NCI-H2029 treated with DMSO at 0.1 percent for 48 hours (cell line): ENCODE measurements around the gene KRT4.

Source experiments
- DNase-seq: peaks from one replicate; lab custom pipeline; 2025; lab: John Stamatoyannopoulos, UW

Gene KRT4

DNA sequence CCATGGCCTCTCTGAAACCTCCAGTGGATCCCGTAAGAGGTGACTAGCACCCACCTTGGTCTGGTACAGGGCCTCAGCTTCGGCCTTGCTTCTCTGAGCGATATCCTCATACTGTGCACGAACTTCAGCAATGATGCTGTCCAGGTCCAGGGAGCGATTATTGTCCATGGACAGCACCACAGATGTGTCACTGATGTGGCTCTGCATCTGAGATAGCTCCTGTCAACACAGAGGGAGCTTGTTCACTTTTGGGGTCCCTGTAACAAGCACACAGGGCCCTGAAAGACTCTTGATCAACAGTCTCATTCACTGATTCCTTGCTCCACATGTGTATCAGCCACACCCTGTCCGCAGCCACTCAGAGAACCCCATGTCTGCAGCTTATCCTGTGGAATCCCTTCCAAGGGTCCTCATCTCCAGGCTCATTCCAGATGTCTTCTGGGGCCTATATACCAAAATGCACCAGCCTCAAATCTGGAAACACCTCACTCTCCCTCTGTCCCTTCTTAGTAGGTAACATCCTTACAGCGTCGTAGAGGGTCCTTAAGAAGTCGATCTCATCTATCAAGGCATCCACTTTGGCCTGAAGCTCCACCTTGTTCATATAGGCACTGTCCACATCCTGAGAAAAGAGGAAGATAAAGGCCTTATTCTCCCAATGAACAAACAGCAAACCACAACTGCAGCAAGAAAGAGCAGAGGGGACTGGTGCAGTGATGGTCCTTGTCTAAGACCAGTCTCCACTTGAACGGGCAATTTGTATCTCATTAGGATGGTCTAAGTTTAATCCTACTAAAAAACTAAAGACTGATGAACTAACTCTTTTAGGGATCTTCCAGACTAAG lies 21.5 kb downstream of the KRT4 start:
- DNase-seq = no peak

DNA sequence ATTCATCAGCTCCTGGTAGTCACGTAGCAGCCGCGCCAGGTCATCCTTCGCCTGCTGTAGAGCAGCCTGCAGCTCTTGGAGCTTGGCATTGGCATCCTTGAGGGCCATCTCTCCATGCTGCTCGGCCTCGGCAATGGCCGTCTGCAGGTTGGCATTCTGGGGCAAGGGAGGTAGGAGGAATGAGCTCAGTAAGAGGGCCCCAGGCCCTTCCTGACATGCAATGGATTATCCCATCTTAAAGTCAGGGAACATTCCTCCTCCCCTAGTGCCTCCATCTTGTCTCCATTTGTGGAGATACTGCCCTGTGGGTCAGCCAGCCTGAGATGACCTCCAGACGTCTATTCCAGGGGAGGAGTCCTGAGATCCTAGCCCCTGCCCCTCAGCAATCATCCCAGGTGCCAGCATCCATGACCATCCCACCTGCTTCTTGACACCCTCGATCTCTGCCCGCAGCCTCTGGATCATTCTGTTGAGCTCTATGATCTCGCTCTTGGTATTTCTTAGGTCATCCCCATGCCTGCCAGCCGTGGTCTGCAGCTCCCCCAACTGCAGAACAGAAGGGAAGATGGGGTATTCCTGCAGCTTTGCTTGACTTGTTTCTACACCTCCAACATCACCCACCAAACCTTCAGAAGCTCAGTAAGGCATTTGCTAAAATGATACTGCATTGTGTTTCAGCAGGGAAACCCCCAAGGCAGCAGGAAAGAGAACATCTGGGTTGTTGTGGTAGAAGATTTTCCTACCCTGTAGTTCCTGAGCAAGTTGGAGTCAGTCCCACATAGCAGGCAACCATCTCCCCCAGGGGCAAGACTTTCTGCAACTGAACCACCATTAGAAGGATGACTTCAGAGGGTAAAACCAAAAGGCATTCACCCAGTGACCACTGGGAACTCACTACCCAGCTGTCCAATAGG lies 22.4 kb downstream of the KRT4 start:
- no peak for DNase-seq

DNA sequence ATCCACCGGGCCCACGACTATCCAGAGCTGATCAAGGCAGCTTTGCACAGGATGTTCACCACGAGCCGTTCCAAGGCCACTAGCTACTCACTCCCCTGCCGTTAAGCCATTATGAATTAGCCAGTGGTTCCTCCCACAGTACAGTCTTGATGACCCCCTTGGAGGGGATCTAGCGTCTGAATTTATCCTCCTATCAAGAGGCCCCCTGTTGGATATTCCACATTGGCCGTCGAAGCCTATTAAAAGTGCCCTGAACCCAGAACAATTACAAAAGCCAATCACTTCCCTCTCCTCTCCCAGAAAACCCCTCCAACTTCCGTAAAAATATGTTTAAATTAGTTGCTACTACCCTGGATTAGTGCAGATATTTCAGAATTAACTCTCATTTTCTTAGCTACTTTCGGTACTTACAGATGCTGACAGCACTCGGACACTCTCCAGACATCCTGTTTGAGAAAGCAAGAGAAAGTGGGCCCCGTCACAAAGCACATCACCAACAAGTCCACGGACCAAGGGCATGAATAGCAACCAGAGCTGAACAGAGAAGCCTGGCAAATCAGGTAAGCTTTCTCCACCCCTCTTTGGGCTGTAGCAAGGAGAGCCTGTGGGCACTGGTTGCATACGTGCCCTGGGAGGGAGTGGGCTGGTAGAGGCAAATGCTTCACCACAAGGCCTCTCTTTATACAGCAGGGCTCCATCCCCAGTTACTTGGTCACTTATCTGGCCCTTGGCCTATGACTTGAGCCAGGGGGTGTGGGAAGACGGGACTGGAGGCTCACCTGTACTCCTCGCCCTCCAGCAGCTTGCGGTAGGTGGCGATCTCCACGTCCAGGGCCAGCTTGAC lies 23.3 kb downstream of the KRT4 start:
- no peak for DNase-seq

DNA sequence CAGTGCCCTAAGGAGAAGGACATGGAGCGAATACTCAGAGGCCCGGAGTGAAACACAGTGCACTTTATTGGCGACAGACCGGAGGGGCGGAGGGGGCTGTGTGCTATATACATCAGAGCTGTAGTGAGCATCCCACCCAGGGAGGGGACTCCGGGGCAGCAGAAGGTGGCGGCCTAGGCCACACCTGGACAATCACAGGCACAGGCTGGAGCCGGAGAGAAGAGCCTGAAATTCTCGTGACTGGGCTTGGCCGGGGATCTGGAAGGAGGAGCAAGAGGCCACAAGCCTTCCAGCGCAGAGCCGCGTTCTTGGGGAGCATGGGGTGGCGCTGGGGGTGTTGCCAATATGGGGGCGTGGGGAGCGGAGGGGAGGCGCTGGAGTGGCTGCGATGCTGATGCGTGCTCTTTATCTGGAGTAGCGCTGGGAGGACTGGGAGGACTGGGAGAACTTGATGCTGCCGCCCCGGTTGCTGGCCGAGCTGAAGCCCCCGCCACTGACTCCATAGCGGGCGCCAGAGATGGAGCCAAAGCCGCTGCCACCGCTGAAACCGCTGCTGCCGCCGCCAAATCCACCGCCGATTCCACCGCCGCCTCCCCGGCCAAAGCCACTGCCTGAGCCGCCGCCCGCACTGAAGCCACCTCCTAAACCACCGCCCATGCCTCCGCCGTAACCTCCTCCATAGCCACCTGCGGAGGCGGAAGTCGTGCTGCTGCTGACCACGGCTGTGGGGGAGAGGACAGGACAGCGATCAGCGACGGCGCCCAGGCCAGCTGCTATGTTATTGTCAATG lies 24.1 kb downstream of the KRT4 start:
- DNase-seq = no peak

DNA sequence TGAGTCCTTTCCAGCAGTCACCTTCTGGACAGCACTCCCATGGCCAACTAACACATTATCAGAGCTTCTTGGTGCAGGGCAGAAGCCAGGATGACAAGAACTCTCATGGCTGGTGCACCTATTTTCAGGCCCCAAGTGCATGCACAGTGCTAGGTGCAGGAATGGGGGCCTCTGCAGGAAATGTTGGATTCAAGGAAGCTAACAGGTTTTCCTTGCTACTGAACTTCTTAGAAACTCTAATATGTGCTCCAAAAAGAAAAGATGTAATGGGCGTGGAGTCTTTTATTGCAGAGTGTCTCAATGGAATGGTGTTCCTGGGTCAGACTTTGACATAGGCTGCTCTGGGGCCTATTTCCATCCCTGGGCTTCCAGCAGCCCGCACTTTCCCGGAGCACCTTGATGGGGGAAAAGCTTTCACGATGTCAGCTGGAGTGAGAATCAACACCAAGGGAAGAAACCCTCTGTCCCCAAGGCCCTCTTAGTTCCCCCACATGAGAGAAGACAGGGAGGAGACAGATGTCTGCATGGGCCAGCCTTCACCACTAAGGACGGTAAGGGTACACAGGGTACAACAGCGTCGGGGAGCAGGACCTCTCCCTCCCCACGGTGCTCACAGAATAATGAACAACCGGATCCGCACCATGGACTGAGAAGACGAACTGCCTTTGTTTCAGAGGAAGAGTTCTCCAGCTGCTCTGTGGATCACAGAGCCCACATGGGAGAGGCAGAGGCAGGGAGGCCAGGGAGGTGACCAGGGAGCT lies 24.9 kb downstream of the KRT4 start:
- DNase-seq = no peak

DNA sequence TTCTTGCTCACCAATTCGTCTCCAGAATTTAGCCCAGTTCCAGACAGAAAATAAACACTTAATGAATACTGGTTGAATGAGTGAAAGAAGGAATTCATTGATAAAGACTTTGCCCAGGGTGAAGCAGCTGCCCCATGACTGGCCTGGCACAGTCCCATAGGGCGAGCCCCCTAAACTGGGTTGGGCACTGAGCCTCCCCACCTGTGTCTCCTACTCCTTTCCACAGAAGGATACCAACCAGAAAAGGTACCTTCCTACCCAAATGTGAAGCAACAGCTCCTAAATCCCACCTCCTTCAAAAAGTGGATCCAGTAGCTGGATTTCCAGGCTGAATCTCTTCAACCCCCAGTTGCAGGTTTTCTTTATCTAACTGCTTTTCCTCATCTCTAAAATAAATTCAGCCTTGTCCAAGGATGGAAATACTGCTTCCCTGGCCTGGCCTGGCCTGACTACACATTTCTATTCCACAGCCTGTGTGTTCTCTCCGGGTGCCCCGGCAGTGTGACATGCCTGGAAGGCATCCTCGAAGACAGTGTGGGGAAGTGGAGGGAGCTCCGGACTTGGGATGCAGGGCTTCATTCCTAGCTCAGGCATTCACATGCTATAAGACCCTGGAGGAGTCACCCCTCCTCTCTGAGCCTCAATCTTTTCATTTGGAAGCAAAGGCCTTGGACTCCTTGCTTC lies 25.6 kb downstream of the KRT4 start:
- DNase-seq = no peak

DNA sequence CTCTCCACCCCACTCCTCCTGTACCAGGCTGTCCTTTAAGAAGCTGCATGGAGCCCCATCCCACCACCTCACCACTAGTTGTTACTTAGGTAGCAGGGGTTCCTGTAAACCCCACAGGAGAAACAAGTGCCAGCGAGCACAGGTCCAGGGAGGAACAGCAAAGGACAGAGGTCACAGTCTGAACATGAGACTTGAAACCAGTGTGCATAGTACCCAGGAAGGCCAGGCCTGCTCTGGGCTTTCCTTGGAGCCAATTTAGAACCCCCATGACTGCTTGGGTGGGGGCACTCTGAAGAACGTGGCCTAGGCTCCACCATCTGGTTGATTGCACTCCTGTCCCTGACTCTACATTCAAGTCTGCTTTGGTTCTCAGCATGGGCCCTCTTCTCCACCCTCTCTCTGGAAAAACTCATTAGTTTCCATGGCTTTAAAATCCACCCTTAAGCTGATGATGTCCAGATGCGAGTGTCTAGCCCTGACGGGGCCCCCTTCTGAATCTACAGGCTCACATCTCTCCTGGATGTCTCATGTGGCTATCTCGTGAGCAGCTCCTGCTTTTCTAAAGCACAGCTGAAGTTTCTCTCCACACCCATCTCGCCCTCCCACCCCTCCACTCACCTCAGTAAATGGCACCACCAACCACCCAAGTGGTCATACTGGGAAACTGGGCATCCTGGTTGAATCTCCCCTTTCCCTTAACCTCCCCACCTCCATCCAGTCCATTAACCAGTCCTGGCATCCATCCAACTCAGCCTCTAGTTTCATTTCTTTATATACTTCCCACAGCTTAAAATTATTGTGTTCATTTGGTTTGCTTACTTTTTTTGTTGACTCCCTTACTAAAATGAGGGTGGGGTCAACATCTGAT lies 26.4 kb downstream of the KRT4 start:
- no peak for DNase-seq

DNA sequence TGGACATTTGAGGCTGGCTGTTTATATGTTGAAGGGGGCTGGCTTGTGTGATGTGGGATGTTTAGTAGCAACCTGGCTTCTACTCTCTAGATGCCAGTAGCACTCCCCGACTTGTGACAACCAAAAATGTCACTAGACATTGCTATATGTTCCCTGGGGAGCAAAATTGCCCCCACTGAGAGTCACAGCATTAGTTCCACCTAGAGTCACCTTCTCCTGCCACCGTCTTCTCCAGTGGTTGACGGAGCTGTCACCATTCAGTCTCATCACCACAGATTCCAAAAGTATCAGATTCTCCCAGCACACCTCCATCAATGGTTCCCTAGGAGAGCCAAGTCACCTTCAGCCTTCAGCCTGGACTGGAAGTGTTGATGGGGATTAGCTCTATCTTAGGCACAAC lies 29.0 kb downstream of the KRT4 start:
- no peak for DNase-seq

DNA sequence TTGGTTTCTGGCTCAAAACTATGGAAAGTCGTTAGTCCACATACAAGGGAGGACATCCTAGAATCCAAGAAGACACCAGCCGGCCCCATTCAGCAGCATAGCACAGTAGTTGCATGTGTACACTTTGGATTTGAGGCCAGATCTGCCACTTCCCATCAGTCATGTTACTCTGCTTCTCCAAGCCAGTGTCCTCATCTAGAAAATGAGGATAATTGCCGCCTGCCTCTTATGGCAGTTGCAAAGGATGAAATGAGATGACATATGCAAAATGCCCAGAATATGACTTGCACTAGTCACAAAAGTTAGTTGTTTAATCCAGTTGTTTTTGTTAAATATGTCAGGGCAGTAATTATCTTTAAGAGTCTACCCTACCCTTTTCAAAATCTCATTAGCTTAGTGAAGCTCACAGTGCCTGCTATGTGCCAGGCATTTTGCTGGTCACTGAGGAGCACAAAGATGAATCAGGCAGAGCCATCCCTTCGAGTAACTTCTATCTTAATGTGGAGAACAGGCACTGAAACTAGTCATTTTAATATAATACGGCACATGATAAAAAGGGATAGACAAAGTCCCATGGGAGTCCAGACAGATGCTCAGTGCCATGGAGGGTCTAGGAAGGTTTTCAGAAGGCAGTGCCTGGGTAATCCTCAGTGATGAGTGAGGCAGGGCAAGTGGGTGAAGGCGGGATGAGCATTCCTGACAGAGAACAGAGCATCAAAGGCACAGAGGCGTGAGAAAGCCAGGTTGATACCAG lies 30.2 kb downstream of the KRT4 start:
- no peak for DNase-seq

DNA sequence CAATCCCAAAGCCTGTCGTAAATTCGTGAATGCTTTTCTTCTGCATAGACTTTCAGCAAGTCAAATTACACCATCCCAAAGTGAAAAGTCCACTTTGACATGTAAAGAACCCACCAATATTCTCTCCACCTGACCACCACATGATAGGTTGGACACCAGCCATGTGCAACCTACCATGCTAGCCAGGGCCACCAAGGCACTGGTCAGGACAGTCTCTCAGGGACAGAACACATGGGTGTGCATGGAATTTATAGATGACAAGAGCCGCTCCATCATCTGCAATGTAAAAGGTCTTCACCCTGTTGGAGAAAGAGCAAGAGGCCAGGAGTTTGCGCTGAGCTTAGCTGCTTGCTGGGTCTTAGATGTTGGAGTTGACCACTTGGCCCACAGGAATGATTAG lies 31.4 kb downstream of the KRT4 start:
- DNase-seq = no peak

DNA sequence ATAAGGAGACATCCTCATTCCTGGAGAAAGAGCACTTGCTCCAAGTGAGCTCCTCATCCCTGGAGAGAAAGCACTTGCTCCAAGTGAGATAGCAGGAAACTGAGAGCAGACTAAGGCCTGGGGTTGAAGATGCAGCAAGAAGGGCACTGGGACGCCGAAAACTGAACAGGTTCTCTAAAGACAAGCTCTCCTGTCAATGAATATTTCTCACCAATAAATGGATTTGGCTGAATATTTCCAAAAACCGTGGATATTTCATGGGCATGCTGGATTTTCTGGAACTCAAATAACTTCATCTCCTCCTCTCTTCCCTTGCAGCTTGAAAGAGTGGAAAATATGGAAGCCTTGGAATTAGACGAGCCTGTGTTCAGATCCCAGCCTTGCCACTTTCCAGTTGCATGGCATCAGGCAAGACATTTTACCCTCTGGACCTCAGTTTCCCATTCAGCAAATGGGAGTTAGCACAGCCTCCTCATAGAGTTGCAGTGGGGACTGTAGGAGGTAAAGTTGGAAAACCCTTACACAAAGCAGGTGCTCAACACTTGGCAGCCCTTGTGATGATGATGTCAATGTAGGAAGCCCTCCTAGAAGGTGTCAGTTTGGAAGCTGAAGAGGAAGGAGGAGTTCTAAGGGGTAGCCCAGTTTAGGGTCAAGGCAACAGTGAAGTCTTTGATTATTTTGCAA lies 32.4 kb downstream of the KRT4 start:
- DNase-seq = no peak

DNA sequence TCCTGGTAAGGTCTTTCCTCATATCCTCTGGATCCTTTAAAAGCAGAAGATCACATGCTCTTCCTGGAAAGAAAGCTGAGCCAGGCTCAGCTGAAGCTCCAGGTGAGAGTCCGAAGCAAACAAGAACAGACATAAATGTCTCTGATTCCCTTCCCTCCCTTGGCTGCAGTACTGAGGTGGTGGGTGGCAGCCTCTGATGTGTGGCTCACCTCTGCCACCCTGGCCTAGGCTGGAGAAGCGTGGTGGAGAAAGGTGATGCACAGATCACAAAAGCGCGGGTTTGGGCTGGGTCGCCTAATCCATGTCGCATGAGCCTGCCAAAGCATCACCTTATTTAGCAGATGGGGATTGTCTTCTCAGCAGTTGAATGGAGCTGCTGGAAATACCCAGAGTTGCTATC lies 34.0 kb downstream of the KRT4 start:
- no peak for DNase-seq

DNA sequence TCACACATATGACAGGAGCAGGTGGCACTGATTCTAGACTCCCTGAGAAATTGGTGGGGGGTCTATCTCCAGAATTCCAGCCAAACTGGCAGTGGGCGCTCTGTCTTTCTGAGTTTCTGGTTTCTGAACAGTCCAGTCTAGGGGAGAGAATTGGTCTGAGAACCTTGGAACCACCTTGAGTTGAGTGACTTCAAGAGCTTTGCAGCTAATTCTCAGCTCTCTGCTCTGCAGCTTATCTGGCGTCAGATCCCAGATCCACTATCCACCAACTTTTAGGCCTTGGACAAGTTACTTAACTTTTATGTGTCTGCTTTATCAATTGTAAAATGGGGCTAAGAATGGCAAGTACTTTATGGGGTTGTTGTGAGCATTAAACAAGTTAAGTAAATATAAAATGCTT lies 35.1 kb downstream of the KRT4 start:
- no peak for DNase-seq

DNA sequence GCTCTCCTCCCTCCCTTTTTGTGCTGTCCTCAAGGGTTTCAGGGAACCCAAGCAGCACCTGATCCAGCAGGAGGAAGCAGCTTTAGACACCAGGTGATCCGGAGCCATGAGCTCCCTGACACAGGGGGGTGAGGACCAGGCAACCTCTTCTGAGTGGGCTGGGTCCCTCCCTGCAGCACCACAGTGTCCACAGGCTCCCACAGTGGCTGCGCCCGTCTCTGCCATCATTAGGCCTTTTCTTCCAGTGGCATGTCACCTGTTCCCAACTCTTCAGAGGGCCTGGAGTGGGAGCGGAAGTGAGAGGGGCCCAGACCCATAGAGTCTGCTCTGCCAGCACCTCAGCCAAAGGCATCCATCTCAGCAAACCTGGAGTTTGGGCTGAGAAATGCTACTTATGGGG lies 36.4 kb downstream of the KRT4 start:
- DNase-seq = no peak

DNA sequence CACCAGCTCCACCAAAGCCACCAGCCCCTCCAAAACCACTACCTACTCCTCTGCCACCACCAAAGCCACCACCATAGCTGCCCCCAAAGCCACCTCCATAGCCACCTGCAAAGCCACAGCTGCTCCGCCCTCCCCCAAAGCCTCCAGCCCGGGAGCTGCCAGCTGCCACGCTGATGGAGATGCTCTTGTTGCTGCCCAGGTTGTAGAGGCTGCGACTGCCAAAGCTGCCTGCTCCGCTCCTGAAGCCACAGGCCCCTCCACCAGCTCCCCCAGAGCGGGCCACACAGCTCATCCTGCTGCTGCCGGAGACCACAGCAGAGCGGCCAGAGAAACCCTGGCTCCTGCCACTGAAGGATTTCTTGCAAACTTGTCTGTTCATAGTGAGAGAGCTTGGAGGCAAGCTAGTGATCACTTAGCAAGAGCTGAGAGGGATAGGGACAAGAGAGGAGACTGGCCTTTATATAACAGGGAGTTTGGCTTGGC lies 37.0 kb downstream of the KRT4 start, which contains the start of gene KRT76:
TSS of gene KRT76 (minus strand) at position 433 of the 483 bp plus-strand sequence. CDS start at position 379, 54 bp downstream.
- DNase-seq = no peak

DNA sequence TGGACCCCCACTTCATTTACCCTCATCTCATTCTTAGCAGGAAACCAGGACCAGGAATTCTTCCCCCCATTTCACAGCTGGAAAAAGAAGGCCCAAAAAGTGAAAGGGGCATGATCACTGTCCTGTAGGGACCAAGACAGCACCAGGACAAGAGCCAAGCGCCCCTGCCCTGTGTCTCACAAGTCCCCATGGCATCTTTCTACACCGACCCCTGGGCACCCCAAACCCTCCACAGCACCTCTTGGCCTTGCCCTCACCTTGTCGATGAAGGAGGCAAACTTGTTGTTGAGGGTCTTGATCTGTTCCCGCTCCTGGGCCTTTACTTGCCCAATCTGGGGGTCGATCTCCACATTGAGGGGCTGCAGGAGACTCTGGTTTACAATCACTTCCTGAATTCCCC lies 37.5 kb downstream of the KRT4 start:
- DNase-seq = no peak

DNA sequence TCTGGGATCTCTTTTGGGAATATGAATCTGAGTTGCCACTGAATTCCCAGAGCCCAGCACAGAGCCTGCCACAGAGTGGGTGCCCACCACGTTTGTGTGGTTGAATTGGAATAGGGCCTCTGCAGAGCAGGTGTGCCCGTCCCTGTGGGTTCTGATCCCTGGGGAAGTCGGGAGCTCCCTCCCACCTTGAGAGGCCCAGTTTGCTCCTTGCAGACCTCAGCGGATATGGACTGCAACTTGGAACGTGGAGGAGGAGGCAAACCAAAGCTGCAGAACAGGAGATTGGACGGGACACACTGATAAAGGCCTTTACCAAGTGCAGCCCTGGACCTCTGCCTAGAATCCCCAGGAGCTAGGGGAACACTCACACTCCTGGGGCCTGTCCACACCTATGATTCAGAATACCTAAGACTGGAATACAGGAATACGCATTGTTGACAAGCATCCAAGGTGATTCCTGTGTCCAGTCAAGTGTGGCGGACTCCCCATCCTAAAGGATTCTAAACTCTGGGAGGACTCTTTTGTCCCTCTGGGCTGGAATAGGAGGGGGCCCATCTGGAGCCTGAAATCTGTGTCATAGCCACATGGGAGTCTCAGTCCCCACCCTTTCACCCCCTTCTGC lies 39.2 kb downstream of the KRT4 start:
- DNase-seq = no peak
